ENCODE results near the gene PMM2.
"Not testable (repeated sequence)": the region's sequence is repeated elsewhere in the genome, so short reads cannot be mapped to it uniquely, and the experiment has no call there.

PMM2 gene

GRCh38 chr16:8797364-8798173, at the start of gene PMM2, which contains the start of gene TMEM186:
PMM2 (plus strand) TSS chr16:8797839; CDS start chr16:8797883, 44 bp downstream.
TMEM186 (minus strand) TSS chr16:8797639; CDS start chr16:8797614, 25 bp downstream.
- DNase-seq (ENCODE audit: low read depth): peak; percentile 95

GRCh38 chr16:8748944-8749343, 48.7 kb upstream of the PMM2 start:
- DNase-seq (ENCODE audit: low read depth): not testable (repeated sequence)

- DNase-seq (ENCODE audit: low read depth): no peak
Observed at GRCh38 chr16:8751481-8752311, 45.9 kb upstream of the PMM2 start.

- no peak for DNase-seq (ENCODE audit: low read depth)
Observed at GRCh38 chr16:8752706-8753105, 44.9 kb upstream of the PMM2 start.

- no peak for DNase-seq (ENCODE audit: low read depth)
Observed at GRCh38 chr16:8753416-8754054, 44.1 kb upstream of the PMM2 start.

- no peak for DNase-seq (ENCODE audit: low read depth)
Observed at GRCh38 chr16:8756755-8757154, 40.9 kb upstream of the PMM2 start.

GRCh38 chr16:8758022-8758421, 39.6 kb upstream of the PMM2 start:
- DNase-seq (ENCODE audit: low read depth): no peak

- DNase-seq (ENCODE audit: low read depth): no peak
Observed at GRCh38 chr16:8760021-8760420, 37.6 kb upstream of the PMM2 start.

- no peak for DNase-seq (ENCODE audit: low read depth)
Observed at GRCh38 chr16:8761078-8761477, 36.6 kb upstream of the PMM2 start.

GRCh38 chr16:8762254-8762653, 35.4 kb upstream of the PMM2 start:
- no peak for DNase-seq (ENCODE audit: low read depth)

GRCh38 chr16:8763083-8763482, 34.6 kb upstream of the PMM2 start:
- DNase-seq (ENCODE audit: low read depth): no peak

- no peak for DNase-seq (ENCODE audit: low read depth)
Observed at GRCh38 chr16:8763899-8764298, 33.7 kb upstream of the PMM2 start.

GRCh38 chr16:8764525-8765250, 33.0 kb upstream of the PMM2 start:
- DNase-seq (ENCODE audit: low read depth): no peak

GRCh38 chr16:8767176-8767575, 30.5 kb upstream of the PMM2 start:
- no peak for DNase-seq (ENCODE audit: low read depth)

- DNase-seq (ENCODE audit: low read depth): no peak
Observed at GRCh38 chr16:8768283-8768682, 29.4 kb upstream of the PMM2 start.

- DNase-seq (ENCODE audit: low read depth): no peak
Observed at GRCh38 chr16:8768692-8769091, 28.9 kb upstream of the PMM2 start.

- DNase-seq (ENCODE audit: low read depth): no peak
Observed at GRCh38 chr16:8773537-8773936, 24.1 kb upstream of the PMM2 start.

GRCh38 chr16:8774208-8774607, 23.4 kb upstream of the PMM2 start:
- DNase-seq (ENCODE audit: low read depth): no peak

GRCh38 chr16:8775359-8775758, 22.3 kb upstream of the PMM2 start:
- DNase-seq (ENCODE audit: low read depth): no peak

- DNase-seq (ENCODE audit: low read depth): no peak
Observed at GRCh38 chr16:8776129-8776584, 21.5 kb upstream of the PMM2 start.

- DNase-seq (ENCODE audit: low read depth): no peak
Observed at GRCh38 chr16:8777217-8777616, 20.4 kb upstream of the PMM2 start.

- no peak for DNase-seq (ENCODE audit: low read depth)
Observed at GRCh38 chr16:8781797-8782196, 15.8 kb upstream of the PMM2 start.

All from T-helper 22 cell (primary cell).